ENCODE results near the gene RABAC1.

Gene RABAC1

DNA sequence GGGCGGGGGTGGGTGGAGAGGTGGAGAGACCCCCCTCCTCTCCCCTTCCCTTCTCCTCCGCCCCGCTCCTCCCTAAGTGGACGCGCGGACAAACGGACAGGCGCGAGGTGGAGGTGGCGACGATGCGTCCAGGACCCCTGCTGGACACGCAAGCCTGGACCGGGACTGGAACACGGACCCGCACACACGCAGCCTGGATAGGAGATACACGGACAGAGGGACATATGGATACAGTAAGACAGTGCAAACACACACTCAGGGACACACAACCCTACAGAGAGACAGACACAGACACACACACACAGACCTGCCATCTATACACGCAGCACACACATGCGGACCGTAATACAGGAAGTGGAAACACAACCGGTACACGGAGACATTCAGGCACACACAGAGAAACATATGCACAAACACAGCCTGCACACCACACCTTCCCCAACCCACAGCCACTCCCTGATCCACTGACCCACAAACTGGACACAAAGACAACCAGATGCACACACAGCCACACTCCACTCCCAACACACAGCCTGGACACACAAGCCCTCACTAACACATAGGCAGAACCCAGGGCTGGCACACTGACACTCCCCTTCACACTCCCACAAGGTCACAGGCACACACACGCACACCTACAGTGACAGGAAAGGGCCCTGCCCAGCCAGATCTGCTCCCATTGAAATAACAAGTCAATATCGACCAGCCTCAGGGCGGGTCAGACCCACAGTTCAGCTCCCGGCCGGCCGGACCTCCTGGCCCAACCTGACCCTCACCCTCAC, 30.2 kb downstream of the RABAC1 start:
- DNase-seq (ENCODE audit: low read depth) = no peak

DNA sequence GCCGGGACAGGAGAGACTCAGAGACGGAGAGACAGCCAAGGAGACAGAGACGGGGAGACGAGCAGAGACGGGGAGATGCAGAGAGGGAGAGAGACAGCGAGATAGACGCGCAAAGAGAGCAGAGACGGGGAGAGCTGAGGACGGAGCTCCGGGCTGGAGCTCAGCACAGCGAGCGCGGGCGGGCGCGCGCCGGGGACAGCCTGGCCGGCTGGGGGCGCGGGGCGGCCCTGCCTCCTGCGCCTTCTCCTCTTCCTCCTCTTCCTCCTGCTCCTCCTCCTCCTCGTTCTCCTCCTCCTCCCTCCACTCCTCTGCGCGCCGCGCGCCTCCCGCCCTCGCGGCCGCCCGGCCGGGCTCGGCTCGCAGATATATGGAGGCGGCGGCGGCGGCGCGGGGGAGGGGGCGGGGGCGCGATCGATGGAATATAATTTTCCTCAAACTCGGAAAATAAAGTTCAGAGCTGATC, 30.9 kb downstream of the RABAC1 start, which contains the start of gene ERFL:
Gene ERFL (minus strand): TSS at position 229 of the 463 bp plus-strand sequence. CDS start 15,530 bp downstream, outside the sequence.
- DNase-seq (ENCODE audit: low read depth) = no peak

DNA sequence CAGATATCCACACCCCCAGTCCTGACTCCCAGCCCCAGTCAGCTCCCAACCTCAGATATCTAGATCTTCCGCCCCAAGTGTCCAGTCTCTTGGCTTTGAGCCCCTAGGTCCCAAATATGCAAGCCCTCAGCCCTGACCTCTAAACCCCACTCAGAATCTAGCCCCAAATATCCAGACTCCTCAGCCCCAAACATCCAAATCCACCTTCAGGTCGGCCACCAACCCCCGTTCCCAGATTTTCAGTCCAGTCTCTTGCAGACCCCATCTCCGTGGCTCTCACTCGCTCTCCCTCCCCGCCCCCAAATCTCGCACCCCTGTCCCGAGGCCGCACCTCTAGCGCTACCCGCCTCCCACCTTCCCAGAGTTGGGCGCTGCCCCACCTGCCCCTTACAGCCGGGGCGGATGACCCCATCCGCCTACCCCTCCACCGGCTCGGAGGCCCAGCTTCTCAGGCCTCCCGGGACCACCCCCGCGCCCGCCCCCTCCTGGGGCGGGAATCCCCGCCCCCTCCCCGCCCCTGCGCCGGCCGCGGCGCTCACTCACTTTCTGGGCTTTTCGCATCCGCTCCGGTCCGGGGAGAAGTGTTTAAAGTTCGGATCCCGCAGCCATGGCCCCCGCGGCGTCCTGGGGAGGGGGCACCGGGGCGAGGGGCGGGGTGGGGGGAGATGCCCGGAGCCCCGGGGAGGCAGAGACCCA, 31.5 kb downstream of the RABAC1 start:
- no peak for DNase-seq (ENCODE audit: low read depth)

DNA sequence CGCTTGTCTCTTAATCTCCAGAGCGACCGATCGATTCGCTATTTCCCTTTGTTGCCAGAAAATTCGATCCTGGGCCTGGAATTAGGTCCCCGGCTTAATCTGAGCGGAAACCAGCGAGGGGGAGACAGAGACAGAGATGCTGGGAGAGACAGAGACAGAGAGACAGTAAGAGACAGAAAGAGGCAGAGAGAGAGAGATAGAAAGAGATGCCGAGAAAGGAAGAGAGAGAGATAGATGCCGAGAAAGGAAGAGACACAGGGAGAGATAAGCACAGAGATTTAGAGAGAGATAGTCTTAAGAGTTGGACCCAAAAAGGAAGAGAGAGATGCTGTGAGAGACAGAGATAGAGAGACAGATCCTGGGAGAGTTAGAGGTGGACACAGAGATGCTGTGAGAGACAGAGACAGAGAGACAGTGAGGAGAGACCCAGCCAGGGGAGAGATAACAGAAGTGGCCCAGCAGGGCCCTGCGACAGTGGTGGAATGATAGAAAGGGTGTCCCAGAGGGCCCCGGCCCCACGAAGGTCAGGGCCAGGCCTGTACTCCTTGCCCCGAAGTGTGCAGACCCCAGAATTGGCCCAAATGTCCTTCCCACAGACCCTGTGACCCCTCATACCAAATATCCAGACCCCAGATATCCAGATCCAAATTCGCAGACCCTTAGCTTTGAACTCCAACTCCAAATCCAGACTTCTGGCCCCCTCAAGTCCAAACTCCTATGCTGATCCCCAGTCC, 32.2 kb downstream of the RABAC1 start:
- no peak for DNase-seq (ENCODE audit: low read depth)

DNA sequence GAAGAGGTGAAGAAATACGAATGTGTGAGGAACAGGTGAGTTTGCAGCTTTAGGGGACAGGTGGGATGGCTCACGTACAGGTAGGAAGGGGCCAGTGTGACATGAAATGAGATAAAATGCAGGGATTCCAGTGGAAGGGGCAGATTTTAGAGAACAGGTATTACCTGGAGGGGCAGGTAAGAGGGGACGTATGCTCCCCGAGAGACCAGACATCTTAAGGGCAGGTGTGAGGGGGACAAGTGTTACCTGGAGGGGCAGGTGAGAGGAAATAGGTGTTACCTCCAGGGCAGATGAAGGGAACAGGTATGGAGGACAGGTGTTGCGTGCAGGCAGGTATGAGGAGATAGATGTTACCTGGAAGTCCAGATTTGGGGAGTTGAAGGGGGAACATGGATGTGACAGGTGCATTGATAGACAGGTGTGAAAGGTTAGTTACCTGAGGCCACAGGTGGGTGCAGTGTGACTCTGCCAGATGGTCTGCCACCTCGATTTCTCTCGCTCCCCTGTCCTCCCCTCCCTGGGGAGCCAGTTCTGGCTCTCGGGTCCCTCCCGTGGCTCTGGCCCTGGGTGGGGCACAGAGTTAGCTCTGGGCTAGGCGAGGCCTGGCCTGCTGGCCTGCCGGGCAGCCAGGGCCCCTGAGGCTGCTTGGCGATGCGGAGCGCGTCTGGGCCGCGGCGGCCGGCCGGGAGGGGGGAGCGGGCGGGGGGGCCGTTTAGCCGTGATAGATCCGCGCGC, 32.9 kb downstream of the RABAC1 start:
- DNase-seq (ENCODE audit: low read depth) = no peak

DNA sequence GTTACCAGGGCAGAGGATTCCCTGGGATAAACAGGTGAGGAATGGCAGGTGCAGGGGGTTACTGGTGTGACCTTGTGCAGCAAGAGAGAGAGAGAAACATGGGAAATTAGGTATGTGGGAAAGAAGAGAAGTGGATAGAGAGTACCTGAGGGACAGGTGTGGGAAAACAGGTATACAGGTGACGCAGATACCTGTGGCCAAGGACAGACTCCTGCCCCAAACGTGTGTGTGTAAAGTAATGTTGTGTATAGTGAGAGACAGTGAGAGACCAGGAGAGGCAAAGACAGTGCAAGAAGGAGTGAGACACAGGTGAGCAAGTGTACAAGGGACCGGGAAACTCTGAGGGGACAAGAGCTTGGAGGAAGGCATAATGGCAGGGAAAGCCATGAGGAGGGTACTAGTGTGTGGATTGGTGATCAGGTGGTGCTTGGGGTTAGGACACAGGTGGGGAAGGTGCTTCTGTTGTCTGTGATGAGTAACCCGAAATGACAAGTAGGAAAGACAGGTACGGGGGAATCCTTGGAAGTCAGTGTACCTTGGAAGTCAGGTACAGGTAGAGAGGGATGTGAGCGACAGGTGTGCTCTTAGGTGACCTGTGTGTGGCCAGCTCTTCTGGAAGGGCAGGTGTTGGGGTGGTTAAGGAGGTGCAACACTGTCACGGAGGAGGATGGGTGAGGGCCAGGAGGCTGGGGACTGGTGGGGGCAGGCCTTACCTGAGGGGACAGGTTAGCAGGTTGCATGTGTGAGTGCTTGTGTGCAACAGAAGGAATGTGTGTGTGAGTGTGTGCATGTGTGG, 33.7 kb downstream of the RABAC1 start:
- no peak for DNase-seq (ENCODE audit: low read depth)

DNA sequence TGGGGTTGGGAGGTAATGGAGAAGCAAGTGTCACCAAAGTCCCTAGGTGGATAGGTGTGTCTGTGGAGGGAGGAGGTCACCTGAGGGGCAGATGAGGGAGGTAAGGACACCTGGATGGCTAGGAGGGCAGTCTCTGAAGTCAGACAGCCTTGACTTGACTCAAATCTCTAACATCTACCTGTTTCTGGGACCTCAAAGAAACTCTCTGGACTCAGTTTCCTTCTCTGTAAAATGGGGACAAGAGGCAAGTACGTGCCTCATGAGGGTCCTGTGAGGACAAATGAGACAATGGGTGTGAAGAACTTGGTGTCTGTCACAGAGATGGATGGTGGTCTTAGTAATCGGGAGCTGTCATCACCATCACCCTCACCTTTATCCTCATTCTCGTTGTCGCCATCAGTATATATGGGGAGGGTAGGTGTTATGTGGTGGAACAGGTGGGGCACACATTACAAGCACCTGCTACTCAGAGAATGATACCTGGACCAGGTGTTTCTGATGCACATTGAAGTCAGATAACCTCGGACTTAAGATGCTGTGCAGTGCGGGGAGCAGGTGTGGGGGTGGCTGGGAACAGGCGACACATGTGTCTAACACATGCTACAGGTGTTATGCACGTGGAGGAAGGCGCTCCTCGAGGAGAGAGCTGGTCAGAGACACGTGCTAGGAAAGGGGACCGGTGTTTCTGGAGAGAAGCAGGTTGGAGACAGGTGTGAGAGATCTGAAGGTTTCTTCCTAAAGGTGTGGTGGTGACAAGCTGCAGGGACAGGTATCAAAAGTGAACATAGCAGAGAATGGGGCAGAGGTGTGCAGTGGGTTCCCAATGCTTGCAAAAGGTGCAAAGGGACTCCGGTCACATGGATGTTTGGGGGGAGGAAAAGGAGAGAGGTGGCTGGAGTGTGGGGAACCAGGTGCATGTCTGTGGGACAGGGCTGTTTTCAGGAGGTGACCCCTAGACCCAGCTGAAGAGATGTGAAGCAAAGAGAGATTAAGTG, 34.7 kb downstream of the RABAC1 start:
- DNase-seq (ENCODE audit: low read depth) = no peak

DNA sequence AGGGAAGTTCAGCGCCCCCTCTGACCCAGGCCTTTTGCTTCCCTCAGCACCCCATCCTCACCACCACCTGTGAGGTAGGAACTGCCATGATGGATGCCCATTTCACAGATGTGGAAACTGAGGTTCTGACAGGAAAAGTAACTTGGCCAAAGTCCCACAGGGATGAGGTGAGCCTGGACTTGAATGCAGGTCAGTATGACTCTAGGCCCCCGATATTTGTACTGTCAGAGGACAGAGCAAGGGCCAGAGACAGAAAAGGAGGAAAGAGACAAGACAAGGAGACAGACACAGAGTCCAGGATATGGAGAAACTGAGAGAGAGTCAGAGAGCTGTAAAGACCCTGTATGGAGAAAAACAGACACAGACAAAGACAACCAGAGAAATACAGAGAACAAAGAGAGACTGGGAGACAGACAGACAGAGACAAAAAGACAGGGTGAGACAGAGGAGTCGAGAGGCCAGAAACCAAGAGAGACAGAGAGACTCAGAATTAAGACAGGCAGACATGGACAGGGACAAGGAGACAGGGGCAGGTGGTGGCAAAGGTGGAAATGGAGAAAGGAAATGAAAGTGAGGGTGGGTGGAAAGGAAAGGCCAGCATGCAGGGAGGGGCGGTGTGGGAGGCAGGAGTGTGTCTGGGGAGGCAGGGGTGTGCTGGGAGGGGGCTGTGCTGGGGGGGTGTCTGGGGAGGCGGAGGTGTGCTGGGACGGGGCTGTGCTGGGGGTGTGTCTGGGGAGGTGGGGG, 35.9 kb downstream of the RABAC1 start:
- no peak for DNase-seq (ENCODE audit: low read depth)

DNA sequence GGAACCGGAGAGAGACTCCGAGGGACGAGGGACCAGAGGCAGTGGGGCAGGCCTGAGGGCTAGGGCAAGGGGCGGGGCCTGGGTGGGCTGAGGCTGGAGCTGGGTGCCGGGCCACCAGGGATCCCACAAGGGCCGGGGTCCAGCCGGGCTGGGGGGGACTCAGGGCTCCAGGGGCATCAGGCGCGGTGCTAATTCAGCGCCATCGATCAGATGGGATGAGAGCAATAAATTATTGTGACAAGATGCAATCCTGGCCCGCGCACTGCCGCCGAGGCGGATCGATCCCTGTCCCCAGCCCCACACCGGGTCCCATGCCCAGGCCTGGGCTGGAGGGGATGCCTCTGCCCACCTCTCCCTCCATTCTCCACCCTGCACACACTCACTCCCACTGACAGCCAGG, 36.5 kb downstream of the RABAC1 start:
- DNase-seq (ENCODE audit: low read depth) = no peak

DNA sequence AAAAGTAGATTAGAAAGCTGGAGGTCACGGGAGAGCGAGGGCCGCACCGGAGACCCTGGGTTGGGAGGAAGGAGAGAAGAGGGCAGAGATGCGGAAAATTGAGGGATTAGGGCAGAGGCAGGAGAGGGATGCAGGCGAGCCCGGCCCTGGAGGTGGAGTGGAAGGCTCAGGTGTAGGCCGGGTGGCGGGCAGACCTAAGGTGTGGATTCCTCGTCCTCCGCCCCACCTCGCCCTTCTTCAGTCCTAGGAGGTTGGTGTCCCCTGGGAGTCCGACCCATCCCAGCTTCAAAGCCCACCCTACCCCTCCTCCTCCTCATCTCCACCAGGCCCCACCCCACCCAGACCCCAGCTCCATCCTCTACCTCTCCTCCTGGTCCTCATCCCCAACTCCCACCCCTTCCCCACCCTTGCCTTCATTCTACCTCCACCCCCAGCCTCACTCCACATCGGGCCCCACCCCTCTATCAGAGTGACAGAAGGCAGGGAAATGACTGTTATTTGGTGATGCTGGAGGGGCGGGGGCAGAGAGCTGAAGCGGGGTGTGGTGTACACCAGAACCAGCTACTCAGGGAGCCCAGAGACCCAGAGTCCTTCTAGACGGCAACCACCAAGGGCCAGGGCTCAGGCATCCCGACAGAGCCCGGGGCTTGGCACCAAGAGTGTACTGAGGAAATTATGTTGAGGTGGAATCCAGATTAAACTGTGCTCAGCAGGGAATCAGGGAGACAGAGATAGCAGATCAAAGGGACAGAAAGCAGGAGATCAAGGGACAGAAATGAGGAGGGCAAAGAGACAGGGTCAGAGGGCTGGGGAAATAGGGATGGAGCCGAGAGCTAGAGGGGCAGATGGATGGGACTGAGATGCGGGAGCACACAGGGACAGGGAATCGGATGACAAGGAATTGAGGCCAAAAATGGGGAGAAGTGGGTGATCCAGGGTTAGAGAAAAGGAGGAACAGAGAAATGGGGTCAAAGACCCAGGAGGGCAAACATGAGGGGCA, 37.2 kb downstream of the RABAC1 start:
- DNase-seq (ENCODE audit: low read depth) = no peak

DNA sequence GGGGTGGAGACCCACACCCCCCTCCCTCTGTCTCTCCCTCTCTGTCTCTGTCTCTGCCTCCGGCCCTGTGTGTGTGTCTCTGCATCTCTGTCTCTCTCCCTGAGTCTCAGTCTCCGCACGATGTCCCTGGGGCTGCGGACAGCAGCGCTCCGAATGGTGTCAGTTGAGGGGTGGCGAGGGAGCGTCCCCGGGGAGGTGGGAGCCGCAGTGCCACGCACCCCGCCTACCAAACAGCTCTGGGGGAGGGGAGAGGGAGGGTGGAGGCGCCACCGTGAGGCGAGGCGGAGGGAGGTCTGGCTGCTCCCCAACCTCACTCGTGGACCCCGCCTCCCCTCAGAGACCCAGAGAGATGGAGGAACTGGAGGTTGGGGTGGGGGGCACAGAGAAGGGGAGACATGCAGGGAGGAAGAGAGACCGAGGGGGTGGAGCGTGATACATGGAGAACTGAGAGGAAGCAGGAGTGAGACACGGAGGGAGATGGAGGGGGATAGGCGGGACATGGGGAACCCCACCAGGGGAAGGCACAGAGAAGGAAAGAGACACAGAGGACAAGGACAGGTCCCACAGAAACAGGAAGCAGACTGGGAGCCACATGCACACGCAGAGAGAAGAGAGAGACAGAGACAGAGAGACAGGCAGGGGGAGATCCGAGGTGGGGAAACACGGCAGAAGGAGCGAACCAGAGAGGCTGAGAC, 38.1 kb downstream of the RABAC1 start:
- no peak for DNase-seq (ENCODE audit: low read depth)

DNA sequence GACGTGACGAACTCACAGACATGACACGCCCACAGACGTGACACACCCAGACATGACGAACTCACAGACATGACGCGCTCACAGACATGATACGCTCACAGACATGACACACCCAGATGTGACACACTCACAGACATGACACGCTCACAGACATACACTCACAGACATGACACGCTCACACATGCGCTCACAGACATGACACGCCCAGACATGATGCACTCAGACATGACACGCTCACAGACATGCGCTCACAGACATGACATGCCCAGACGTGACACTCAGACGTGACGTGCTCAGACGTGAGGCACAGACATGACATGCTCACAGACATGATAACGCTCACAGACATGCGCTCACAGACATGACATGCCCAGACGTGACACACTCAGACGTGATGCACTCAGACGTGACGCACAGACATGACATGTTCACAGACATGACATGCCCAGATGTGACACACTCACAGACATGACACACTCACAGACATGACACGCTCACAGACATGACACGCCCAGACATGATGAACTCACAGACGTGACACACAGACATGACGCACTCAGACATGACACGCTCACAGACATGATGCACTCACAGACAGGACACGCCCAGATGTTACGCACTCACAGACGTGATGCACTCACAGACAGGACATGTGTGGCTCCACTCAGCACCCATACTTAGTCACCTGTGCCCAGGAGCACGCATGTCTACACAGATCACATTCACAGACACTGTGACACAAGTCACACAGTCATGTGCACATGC, 39.0 kb downstream of the RABAC1 start:
- DNase-seq (ENCODE audit: low read depth) = no peak

DNA sequence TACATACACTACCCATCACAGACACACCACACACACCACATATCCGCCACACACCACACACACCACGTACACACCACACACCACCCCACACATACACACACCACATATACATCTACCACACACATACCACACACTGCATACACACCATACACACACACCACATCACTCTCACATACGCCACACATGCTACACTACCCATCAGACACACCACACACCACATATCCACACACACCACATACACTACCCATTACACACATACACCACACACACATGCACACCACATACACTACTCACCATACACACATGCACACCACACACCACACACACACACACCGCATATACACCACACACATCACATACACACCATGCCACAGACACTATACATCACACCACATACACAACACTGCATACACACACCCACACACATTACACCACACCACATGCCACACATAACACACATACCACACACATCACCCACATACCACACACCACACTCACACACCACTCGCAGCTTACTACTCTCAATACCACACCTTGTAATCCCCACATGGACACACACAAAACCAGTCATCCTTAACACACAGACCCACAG, 40.4 kb downstream of the RABAC1 start:
- peak; percentile 39 for DNase-seq (ENCODE audit: low read depth)

DNA sequence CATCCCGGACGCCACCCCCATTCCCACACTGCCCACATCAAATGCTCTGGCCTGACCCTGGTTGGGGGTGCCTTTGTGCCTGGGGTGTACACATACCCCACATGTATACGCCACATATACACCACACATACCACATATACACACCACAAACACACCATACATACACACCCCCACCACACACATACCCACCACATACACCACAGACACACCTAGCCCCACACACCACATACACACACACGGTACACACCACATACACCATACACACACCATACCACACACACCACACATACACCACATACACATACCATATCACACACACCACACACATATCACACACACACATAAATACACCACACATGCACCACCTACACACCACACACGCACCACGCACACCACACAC, 41.0 kb downstream of the RABAC1 start:
- DNase-seq (ENCODE audit: low read depth) = no peak

DNA sequence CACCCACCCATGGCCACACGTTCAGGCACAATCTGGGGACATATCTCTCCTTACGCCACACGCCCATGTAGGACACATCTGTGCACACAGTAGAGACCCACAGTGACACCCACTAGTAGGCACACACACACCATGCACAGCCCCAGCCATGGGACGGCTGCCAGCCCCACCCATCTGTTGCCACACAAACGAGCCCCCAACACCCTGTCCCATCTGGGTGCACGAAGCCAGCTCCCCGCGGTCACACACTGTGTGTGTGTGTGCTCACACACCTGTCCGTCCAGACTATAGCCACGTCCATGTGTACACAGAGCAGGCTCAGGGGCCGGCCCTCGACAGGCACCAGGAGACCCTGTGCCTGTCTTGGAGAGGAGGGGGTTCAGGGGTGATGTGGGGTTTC, 41.4 kb downstream of the RABAC1 start:
- DNase-seq (ENCODE audit: low read depth) = no peak

DNA sequence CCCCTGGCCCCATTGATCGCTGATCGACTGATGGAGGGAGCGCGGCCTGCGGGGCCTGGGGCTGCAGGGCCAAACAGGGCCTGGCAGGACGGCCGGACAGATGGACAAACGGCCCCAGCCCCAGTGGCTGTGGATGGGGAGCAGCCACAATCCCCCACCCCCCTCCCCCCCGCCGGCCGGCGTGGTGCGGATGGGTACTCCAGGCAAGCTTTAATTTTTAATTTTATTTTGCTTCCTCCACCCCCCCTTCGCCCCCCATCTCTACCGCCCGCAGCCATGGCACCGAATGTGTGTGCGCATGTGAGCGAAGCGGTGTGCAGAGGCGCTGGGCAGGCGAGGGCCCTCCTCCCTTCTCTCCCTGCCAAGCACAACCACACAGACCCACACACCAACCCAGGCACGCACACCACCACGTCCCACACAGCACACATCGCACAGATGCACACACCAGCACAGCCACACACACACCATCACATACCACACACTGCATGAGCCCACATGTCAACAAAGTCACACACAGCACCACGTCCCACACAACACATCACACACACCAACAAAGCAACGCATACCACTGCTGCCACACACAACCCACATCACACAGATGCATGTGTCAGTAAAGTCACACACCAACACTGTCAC, 43.2 kb downstream of the RABAC1 start:
- DNase-seq (ENCODE audit: low read depth) = no peak
